ENCODE data around the gene UBE2E1. TPM values are rescaled to one million over a fixed set of nuclear protein-coding genes. Genes with fewer than 3 reads are reported as not detected.
"Not testable (repeated sequence)": the region's sequence is repeated elsewhere in the genome, so short reads cannot be mapped to it uniquely, and the experiment has no call there.

UBE2E1 gene
- total RNA-seq, 1 donor from 2014 or later, result 63.9 TPM

- intact Hi-C loops (cut with micrococcal nuclease), result loop anchor here (5.0 kb wide), 2 partner anchors 109 to 349 kb away; no protein-coding TSS in a partner anchor
- no peak overlapping the region for H3K4me3 Mint-ChIP-seq (ENCODE audit: low read depth)
- DNase-seq (ENCODE audit: low spot score), result no peak
- H3K4me1 Mint-ChIP-seq (ENCODE audit: low read depth), result no peaks in the 10 kb centered on the region
- H3K36me3 Mint-ChIP-seq (ENCODE audit: low read depth), result peaks cover 7% of the 10 kb centered on the region
- H3K9me3 Mint-ChIP-seq, result no peaks in the 10 kb centered on the region
- H3K27me3 Mint-ChIP-seq (ENCODE audit: low read depth), result no peaks in the 10 kb centered on the region
- H3K27ac Mint-ChIP-seq, result no peak overlapping the region
These were observed 83.0 kb downstream of the UBE2E1 start for GRCh38 chr3:23888617-23889228.

GRCh38 chr3:23889386-23889785, 83.6 kb downstream of the UBE2E1 start:
- Mint-ChIP-seq H3K4me1 (ENCODE audit: low read depth) (no peaks in the 10 kb centered on the region), H3K27me3 (ENCODE audit: low read depth) (no peaks in the 10 kb centered on the region), H3K9me3 (no peaks in the 10 kb centered on the region), H3K27ac (no peak overlapping the region), H3K4me3 (ENCODE audit: low read depth) (no peak overlapping the region), H3K36me3 (ENCODE audit: low read depth) (peaks cover 7% of the 10 kb centered on the region)
- intact Hi-C loops (cut with micrococcal nuclease), result loop anchor here (5.0 kb wide), 2 partner anchors 108 to 348 kb away; no protein-coding TSS in a partner anchor
- DNase-seq (ENCODE audit: low spot score), result no peak

- H3K27ac Mint-ChIP-seq, result no peak overlapping the region
- H3K36me3 Mint-ChIP-seq (ENCODE audit: low read depth), result peaks cover 7% of the 10 kb centered on the region
- H3K4me3 Mint-ChIP-seq (ENCODE audit: low read depth), result no peak overlapping the region
- no peaks in the 10 kb centered on the region for H3K4me1 Mint-ChIP-seq (ENCODE audit: low read depth)
- no peaks in the 10 kb centered on the region for H3K27me3 Mint-ChIP-seq (ENCODE audit: low read depth)
- no peak for DNase-seq (ENCODE audit: low spot score)
- H3K9me3 Mint-ChIP-seq, result no peaks in the 10 kb centered on the region
- intact Hi-C loops (cut with micrococcal nuclease), result loop anchor here (5.0 kb wide), 2 partner anchors 107 to 347 kb away; no protein-coding TSS in a partner anchor
These were observed 84.2 kb downstream of the UBE2E1 start for GRCh38 chr3:23889950-23890349.

- H3K27ac Mint-ChIP-seq, result no peak overlapping the region
- DNase-seq (ENCODE audit: low spot score), result no peak
- peaks cover 17% of the 10 kb centered on the region for H3K36me3 Mint-ChIP-seq (ENCODE audit: low read depth)
- no peaks in the 10 kb centered on the region for H3K4me1 Mint-ChIP-seq (ENCODE audit: low read depth)
- intact Hi-C loops (cut with micrococcal nuclease), result no loop called here
- H3K4me3 Mint-ChIP-seq (ENCODE audit: low read depth), result no peak overlapping the region
- no peaks in the 10 kb centered on the region for H3K27me3 Mint-ChIP-seq (ENCODE audit: low read depth)
- H3K9me3 Mint-ChIP-seq, result no peaks in the 10 kb centered on the region
These were observed 88.7 kb downstream of the UBE2E1 start for GRCh38 chr3:23894254-23895061.

- Mint-ChIP-seq H3K27ac (no peak overlapping the region), H3K36me3 (ENCODE audit: low read depth) (peaks cover 17% of the 10 kb centered on the region), H3K9me3 (no peaks in the 10 kb centered on the region), H3K27me3 (ENCODE audit: low read depth) (no peaks in the 10 kb centered on the region), H3K4me3 (ENCODE audit: low read depth) (no peak overlapping the region), H3K4me1 (ENCODE audit: low read depth) (no peaks in the 10 kb centered on the region)
- intact Hi-C loops (cut with micrococcal nuclease), result no loop called here
- DNase-seq (ENCODE audit: low spot score), result no peak
These were observed 89.4 kb downstream of the UBE2E1 start for GRCh38 chr3:23895181-23895580.

GRCh38 chr3:23900744-23901143, 95.0 kb downstream of the UBE2E1 start:
- no peaks in the 10 kb centered on the region for H3K4me1 Mint-ChIP-seq (ENCODE audit: low read depth)
- H3K9me3 Mint-ChIP-seq, result no peaks in the 10 kb centered on the region
- peaks cover 13% of the 10 kb centered on the region for H3K36me3 Mint-ChIP-seq (ENCODE audit: low read depth)
- H3K27me3 Mint-ChIP-seq (ENCODE audit: low read depth), result no peaks in the 10 kb centered on the region
- no peak overlapping the region for H3K4me3 Mint-ChIP-seq (ENCODE audit: low read depth)
- H3K27ac Mint-ChIP-seq, result no peak overlapping the region
- no peak for DNase-seq (ENCODE audit: low spot score)
- intact Hi-C loops (cut with micrococcal nuclease), result no loop called here

- no peaks in the 10 kb centered on the region for H3K27me3 Mint-ChIP-seq (ENCODE audit: low read depth)
- peaks cover under 1% of the 10 kb centered on the region for H3K36me3 Mint-ChIP-seq (ENCODE audit: low read depth)
- DNase-seq (ENCODE audit: low spot score), result no peak
- intact Hi-C loops (cut with micrococcal nuclease), result no loop called here
- H3K9me3 Mint-ChIP-seq, result no peaks in the 10 kb centered on the region
- no peak overlapping the region for H3K4me3 Mint-ChIP-seq (ENCODE audit: low read depth)
- no peak overlapping the region for H3K27ac Mint-ChIP-seq
- no peaks in the 10 kb centered on the region for H3K4me1 Mint-ChIP-seq (ENCODE audit: low read depth)
These were observed 98.8 kb downstream of the UBE2E1 start for GRCh38 chr3:23904545-23904944.

- peaks cover 3% of the 10 kb centered on the region for H3K27me3 Mint-ChIP-seq (ENCODE audit: low read depth)
- no peaks in the 10 kb centered on the region for H3K9me3 Mint-ChIP-seq
- no peak overlapping the region for H3K27ac Mint-ChIP-seq
- H3K4me3 Mint-ChIP-seq (ENCODE audit: low read depth), result no peak overlapping the region
- H3K4me1 Mint-ChIP-seq (ENCODE audit: low read depth), result peaks cover 8% of the 10 kb centered on the region
- intact Hi-C loops (cut with micrococcal nuclease), result no loop called here
- peaks cover 4% of the 10 kb centered on the region for H3K36me3 Mint-ChIP-seq (ENCODE audit: low read depth)
- DNase-seq (ENCODE audit: low spot score), result no peak
These were observed 103.6 kb downstream of the UBE2E1 start for GRCh38 chr3:23909341-23909740.

- H3K4me1 Mint-ChIP-seq (ENCODE audit: low read depth), result peaks cover 21% of the 10 kb centered on the region
- no peak overlapping the region for H3K27ac Mint-ChIP-seq
- no peak for DNase-seq (ENCODE audit: low spot score)
- H3K4me3 Mint-ChIP-seq (ENCODE audit: low read depth), result no peak overlapping the region
- no peaks in the 10 kb centered on the region for H3K9me3 Mint-ChIP-seq
- H3K27me3 Mint-ChIP-seq (ENCODE audit: low read depth), result peaks cover 14% of the 10 kb centered on the region
- H3K36me3 Mint-ChIP-seq (ENCODE audit: low read depth), result peaks cover 4% of the 10 kb centered on the region
- intact Hi-C loops (cut with micrococcal nuclease), result no loop called here
These were observed 105.6 kb downstream of the UBE2E1 start for GRCh38 chr3:23911397-23911796.

- H3K27ac Mint-ChIP-seq; H3K36me3 Mint-ChIP-seq (ENCODE audit: low read depth); intact Hi-C loops (cut with micrococcal nuclease); DNase-seq (ENCODE audit: low spot score); H3K9me3 Mint-ChIP-seq; H3K4me3 Mint-ChIP-seq (ENCODE audit: low read depth): not testable (repeated sequence)
- Mint-ChIP-seq H3K27me3 (ENCODE audit: low read depth) (peaks cover 16% of the 10 kb centered on the region), H3K4me1 (ENCODE audit: low read depth) (peaks cover 21% of the 10 kb centered on the region)
These were observed 106.6 kb downstream of the UBE2E1 start for GRCh38 chr3:23912335-23912734.

- intact Hi-C loops (cut with micrococcal nuclease), result no loop called here
- H3K4me1 Mint-ChIP-seq (ENCODE audit: low read depth), result peaks cover 25% of the 10 kb centered on the region
- peaks cover 17% of the 10 kb centered on the region for H3K36me3 Mint-ChIP-seq (ENCODE audit: low read depth)
- peaks cover 16% of the 10 kb centered on the region for H3K27me3 Mint-ChIP-seq (ENCODE audit: low read depth)
- no peaks in the 10 kb centered on the region for H3K9me3 Mint-ChIP-seq
- DNase-seq (ENCODE audit: low spot score), result no peak
- no peak overlapping the region for H3K27ac Mint-ChIP-seq
- no peak overlapping the region for H3K4me3 Mint-ChIP-seq (ENCODE audit: low read depth)
These were observed 107.4 kb downstream of the UBE2E1 start for GRCh38 chr3:23913182-23913581.

GRCh38 chr3:23913873-23914743, 108.4 kb downstream of the UBE2E1 start:
- Mint-ChIP-seq H3K36me3 (ENCODE audit: low read depth) (peaks cover 26% of the 10 kb centered on the region), H3K4me3 (ENCODE audit: low read depth) (no peak overlapping the region), H3K9me3 (no peaks in the 10 kb centered on the region), H3K27ac (no peak overlapping the region), H3K27me3 (ENCODE audit: low read depth) (peaks cover 16% of the 10 kb centered on the region), H3K4me1 (ENCODE audit: low read depth) (peaks cover 33% of the 10 kb centered on the region)
- DNase-seq (ENCODE audit: low spot score), result no peak
- intact Hi-C loops (cut with micrococcal nuclease), result no loop called here

All from activated T-helper 2 cell treated with anti-CD3 and anti-CD28 coated beads, Interferon-gamma antibody, Interleukin-2, Interleukin-4, amounts not matched to agents 10 μg/mL and 5 μg/mL and 100 μg/mL, durations not matched to agents 14 hours and 24 hours and 36 hours (primary cell).